Endothelial cell of umbilical vein (primary cell): ENCODE measurements around the gene GSC2. TPM values are rescaled to one million over a fixed set of nuclear protein-coding genes. Genes with fewer than 3 reads are reported as not detected.

Source experiments
- BruUV-seq: library from RNA; stranded (reverse); fragments of 400-500 nt; replicated peaks from 2 replicates; lab custom pipeline; 2021; lab: Mats Ljungman, UMichigan
- CTCF ChIA-PET: fragments of 300-600, 350-600 bp; sonication (Branson Sonifier 250); formaldehyde crosslinking; loops from one replicate; lab custom pipeline; 2021; ENCODE audit warnings: antibody characterized with exemption, inconsistent platforms; lab: Charles Lee
- POLR2A ChIA-PET: fragments of 300-600, 350-600 bp; sonication (Branson Sonifier 250); formaldehyde crosslinking; loops from one replicate; lab custom pipeline; 2021; ENCODE audit warnings: antibody characterized with exemption, inconsistent platforms; lab: Charles Lee
- DNase-seq: peaks from one replicate; pipeline ENCODE4 v3.0.0-alpha.2; 2011; ENCODE audit warnings: low read depth, low spot score
- FAIRE-seq: peaks from 2 replicates; lab custom pipeline; 2011; peaks lifted over from hg19 to GRCh38; lab: Jason Lieb, UNC
- H2AFZ ChIP-seq: 2 replicates; pipeline ENCODE4 v1.6.0; 2012; ENCODE audit warnings: low read depth, low read length, control low read depth, inconsistent platforms
- H3K27ac ChIP-seq: 2 replicates; pipeline ENCODE4 v1.5.1; 2011; ENCODE audit warnings: low read depth, mild to moderate bottlenecking, control low read depth, low read length, moderate library complexity; ENCODE audit not compliant: insufficient read depth
- H3K27me3 ChIP-seq, 2 experiments: 2 replicates each; pipeline versions ENCODE4 v1.6.0 to v1.6.1; 2011; ENCODE audit warnings: low read length in 2 of 2, mixed read lengths in 1 of 2; ENCODE audit not compliant: control insufficient read depth in 2 of 2, insufficient read depth in 2 of 2
- H3K36me3 ChIP-seq, 2 experiments: 2 replicates in 1 of 2; 3 replicates in 1 of 2; pipeline ENCODE4 v1.5.1; 2011; ENCODE audit warnings: low read length in 2 of 2, mild to moderate bottlenecking in 1 of 2, moderate library complexity in 1 of 2; ENCODE audit not compliant: control insufficient read depth in 2 of 2, insufficient read depth in 2 of 2; ENCODE audit errors: extremely low read depth in 1 of 2
- H3K4me1 ChIP-seq: 3 replicates; pipeline ENCODE4 v1.5.1; 2011; ENCODE audit warnings: mild to moderate bottlenecking, low read length; ENCODE audit not compliant: control insufficient read depth, insufficient read depth; ENCODE audit errors: extremely low read depth
- H3K4me2 ChIP-seq: 2 replicates; pipeline ENCODE4 v1.6.1; 2011; ENCODE audit warnings: low read length, control low read depth, mixed read lengths; ENCODE audit not compliant: insufficient read depth
- H3K4me3 ChIP-seq, 3 experiments: fragments of 200-600 bp in 1 of 3; sonication (generic), shearing (Covaris generic) in 1 of 3; replicated peaks in 1 of 3; 2 replicates each; pipeline ENCODE4 v1.5.1; 2011 to 2016; ENCODE audit warnings: control low read depth in 3 of 3, low read length in 3 of 3, mild to moderate bottlenecking in 2 of 3, inconsistent platforms in 1 of 3, low read depth in 1 of 3, moderate library complexity in 1 of 3; ENCODE audit not compliant: insufficient read depth in 1 of 3
- H3K79me2 ChIP-seq: 2 replicates; pipeline ENCODE4 v1.6.0; 2012; ENCODE audit warnings: low read length, inconsistent platforms; ENCODE audit not compliant: control insufficient read depth, insufficient read depth
- H3K9ac ChIP-seq: replicated peaks from 2 replicates; pipeline ENCODE3; 2011; ENCODE audit warnings: low read length, control low read depth; ENCODE audit not compliant: insufficient read depth; ENCODE audit errors: extremely low read depth
- H3K9me1 ChIP-seq: replicated peaks from 3 replicates; pipeline ENCODE4 v1.6.0; 2011; ENCODE audit warnings: mild to moderate bottlenecking, low read length; ENCODE audit not compliant: control insufficient read depth, insufficient read depth; ENCODE audit errors: extremely low read depth
- H3K9me3 ChIP-seq: replicated peaks from 2 replicates; pipeline ENCODE4 v1.5.1; 2012; ENCODE audit warnings: low read length, inconsistent platforms; ENCODE audit not compliant: control insufficient read depth, insufficient read depth
- H4K20me1 ChIP-seq: replicated peaks from 2 replicates; pipeline ENCODE3; 2011; ENCODE audit warnings: mild to moderate bottlenecking, low read length; ENCODE audit not compliant: control insufficient read depth, insufficient read depth; ENCODE audit errors: extremely low read depth
- EZH2 ChIP-seq: IDR thresholded peaks from 2 replicates; pipeline ENCODE4 v1.6.1; 2012; ENCODE audit warnings: borderline replicate concordance, low read depth, mild to moderate bottlenecking, moderate library complexity, low read length, inconsistent platforms; ENCODE audit not compliant: severe bottlenecking
- FOS ChIP-seq: IDR thresholded peaks from 2 replicates; pipeline ENCODE4 v1.6.1; 2011; ENCODE audit warnings: mild to moderate bottlenecking, low read length, moderate library complexity, borderline replicate concordance; ENCODE audit not compliant: insufficient read depth
- GATA2 ChIP-seq: IDR thresholded peaks from 2 replicates; pipeline ENCODE4 v1.7.0; 2011; ENCODE audit warnings: low read depth, mild to moderate bottlenecking, moderate library complexity, mixed read lengths, low read length; ENCODE audit not compliant: insufficient read length, insufficient read depth
- JUN ChIP-seq: IDR thresholded peaks from 2 replicates; pipeline ENCODE4 v1.6.1; 2011; ENCODE audit warnings: borderline replicate concordance, low read depth; ENCODE audit not compliant: insufficient read length, insufficient read depth
- MYC ChIP-seq: IDR thresholded peaks from one replicate; pipeline ENCODE4 v1.6.1; 2011; ENCODE audit warnings: mild to moderate bottlenecking, low read depth, low read length
- POLR2A ChIP-seq: IDR thresholded peaks from 2 replicates; pipeline ENCODE4 v1.6.1; 2012; ENCODE audit warnings: low read depth, mild to moderate bottlenecking, control low read depth, low read length
- POLR2AphosphoS5 ChIP-seq: IDR thresholded peaks from 2 replicates; pipeline ENCODE4 v1.6.1; 2012; ENCODE audit warnings: low read depth, mild to moderate bottlenecking, control low read depth, low read length, moderate library complexity; ENCODE audit not compliant: insufficient read depth
- dilution Hi-C: fragments of 300-500 bp; cut with MboI; formaldehyde crosslinking; loops from one replicate; pipeline ENCODE4 v1.15.0; 2019; ENCODE audit warnings: low sequenced_read_pairs; ENCODE audit not compliant: extremely low pct_ligation_motif_present
- intact Hi-C: fragments of 100-400 bp; cut with micrococcal nuclease; formaldehyde crosslinking; loops from one replicate; pipeline ENCODE4 v1.10.0; 2022
- polyA plus RNA-seq, 4 experiments: library from polyadenylated mRNA; depleted of rRNA in 3 of 4; stranded (reverse) in 3 of 4; unstranded in 1 of 4; fragments of >200 nt; gene quantifications; 2 replicates each; pipeline versions ENCODE4 v1.2.1 to v1.2.3, GENCODE V29; 2011 to 2012; ENCODE audit warnings: missing spikeins in 1 of 4
- total RNA-seq: library from RNA; stranded (reverse); gene quantifications from 2 replicates; pipeline ENCODE4 v1.2.3, GENCODE V29; 2021
- TF ChIP-seq, protein P1 (sequence below): IDR thresholded peaks from 2 replicates; pipeline ENCODE4 v1.6.1; 2011; ENCODE audit not compliant: insufficient read depth, insufficient read length
- TF ChIP-seq, protein P2 (sequence below), 2 donors: IDR thresholded peaks; 1 replicate in 1 of 2; 2 replicates in 1 of 2; pipeline ENCODE4 v1.5.1; 2011; ENCODE audit warnings: low read length in 2 of 2, mild to moderate bottlenecking in 2 of 2, moderate library complexity in 2 of 2, control low read depth in 1 of 2, inconsistent platforms in 1 of 2, low read depth in 1 of 2; ENCODE audit not compliant: insufficient read depth in 1 of 2; ENCODE audit errors: extremely low read depth in 1 of 2

Gene GSC2
- total and polyA plus RNA-seq, 2 donors (not counting 3 experiments of a cell fraction or from before 2014, with no cell fraction given) = not detected

GRCh38 chr22:19113429-19113828 is 36.7 kb downstream of the GSC2 start:
- Histone ChIP-seq H3K9me3 (no peaks in the 10 kb centered on the region), H3K79me2 (peaks cover 67% of the 10 kb centered on the region), H4K20me1 (no peaks in the 10 kb centered on the region), H3K9ac (no peak overlapping the region), H3K27ac (no peak overlapping the region), H3K4me1 (no peaks in the 10 kb centered on the region), H3K9me1 (no peaks in the 10 kb centered on the region), H3K36me3 (no peaks in the 10 kb centered on the region), H3K4me2 (no peak overlapping the region), H2AFZ (no peak overlapping the region), H3K4me3 (no peak overlapping the region), H3K27me3 (no peaks in the 10 kb centered on the region)
- DNase-seq (no peak), FAIRE-seq (no peak)
- intact Hi-C loops (no loop called here), dilution Hi-C loops (no loop called here)
- BruUV-seq = no TSS peak
- ChIA-PET POLR2A (no interaction called here), CTCF (no interaction called here)
- no peak for TF ChIP-seq FOS
- no peak for TF ChIP-seq MYC
- TF ChIP-seq, protein P1, sequence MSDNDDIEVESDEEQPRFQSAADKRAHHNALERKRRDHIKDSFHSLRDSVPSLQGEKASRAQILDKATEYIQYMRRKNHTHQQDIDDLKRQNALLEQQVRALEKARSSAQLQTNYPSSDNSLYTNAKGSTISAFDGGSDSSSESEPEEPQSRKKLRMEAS = no peak
- TF ChIP-seq POLR2A = no peak
- no peak for TF ChIP-seq JUN
- TF ChIP-seq, protein P2, sequence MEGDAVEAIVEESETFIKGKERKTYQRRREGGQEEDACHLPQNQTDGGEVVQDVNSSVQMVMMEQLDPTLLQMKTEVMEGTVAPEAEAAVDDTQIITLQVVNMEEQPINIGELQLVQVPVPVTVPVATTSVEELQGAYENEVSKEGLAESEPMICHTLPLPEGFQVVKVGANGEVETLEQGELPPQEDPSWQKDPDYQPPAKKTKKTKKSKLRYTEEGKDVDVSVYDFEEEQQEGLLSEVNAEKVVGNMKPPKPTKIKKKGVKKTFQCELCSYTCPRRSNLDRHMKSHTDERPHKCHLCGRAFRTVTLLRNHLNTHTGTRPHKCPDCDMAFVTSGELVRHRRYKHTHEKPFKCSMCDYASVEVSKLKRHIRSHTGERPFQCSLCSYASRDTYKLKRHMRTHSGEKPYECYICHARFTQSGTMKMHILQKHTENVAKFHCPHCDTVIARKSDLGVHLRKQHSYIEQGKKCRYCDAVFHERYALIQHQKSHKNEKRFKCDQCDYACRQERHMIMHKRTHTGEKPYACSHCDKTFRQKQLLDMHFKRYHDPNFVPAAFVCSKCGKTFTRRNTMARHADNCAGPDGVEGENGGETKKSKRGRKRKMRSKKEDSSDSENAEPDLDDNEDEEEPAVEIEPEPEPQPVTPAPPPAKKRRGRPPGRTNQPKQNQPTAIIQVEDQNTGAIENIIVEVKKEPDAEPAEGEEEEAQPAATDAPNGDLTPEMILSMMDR (IDR thresholded peaks at IDR 0.05; ENCODE audit: extremely low read depth in 1 of 2, insufficient read depth in 1 of 2, low read depth in 1 of 2, low read length in 2 of 2) = no peak
- no peak for TF ChIP-seq POLR2AphosphoS5
- TF ChIP-seq EZH2 = no peak
- TF ChIP-seq GATA2 = no peak
